Epithelial cell of esophagus (primary cell): ENCODE measurements around the gene DENND5B.

Experiments used
- DNase-seq: peaks from one replicate; pipeline ENCODE4 v3.0.0; 2010; ENCODE audit warnings: low read depth
- H3K4me3 ChIP-seq: 2 replicates; pipeline ENCODE4 v1.5.1; 2011; ENCODE audit warnings: mild to moderate bottlenecking, low read length, control low read depth
- CTCF ChIP-seq: IDR thresholded peaks from 2 replicates; pipeline ENCODE4 v1.5.1; 2011; ENCODE audit warnings: low read depth, mild to moderate bottlenecking, low read length, control low read depth, inconsistent platforms; ENCODE audit not compliant: insufficient read depth; ENCODE audit errors: missing control alignments

The DENND5B gene

GRCh38 chr12:31527083-31527482, 63.9 kb downstream of the DENND5B start:
- no peak for DNase-seq

DNA sequence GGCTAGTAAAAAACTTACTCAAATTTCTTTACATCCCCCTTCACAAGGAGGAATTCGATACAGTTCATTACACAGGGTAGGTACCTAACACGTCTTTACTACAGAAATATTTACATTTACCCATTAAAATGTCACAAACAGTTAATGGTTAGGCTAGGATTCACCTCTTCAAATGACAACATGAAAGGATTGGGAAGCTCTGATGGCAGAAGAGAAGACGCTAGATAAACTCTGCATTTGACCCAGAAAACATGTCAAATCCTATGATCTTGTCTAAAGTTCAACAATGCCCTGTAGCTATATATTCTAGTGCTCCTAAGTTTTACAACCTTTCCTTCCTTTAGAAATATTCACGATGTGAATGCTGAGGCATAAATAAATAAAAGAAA, 64.8 kb downstream of the DENND5B start:
- H3K4me3 ChIP-seq, result no peak overlapping the region
- TF ChIP-seq CTCF, result no peak
- DNase-seq, result no peak

More at GRCh38 chr12:31527083-31527482, 63.9 kb downstream of the DENND5B start:
- H3K4me3 ChIP-seq, result no peak overlapping the region
- TF ChIP-seq CTCF, result no peak

- TF ChIP-seq CTCF, result no peak
- no peak for DNase-seq
- H3K4me3 ChIP-seq, result no peak overlapping the region
Measured at GRCh38 chr12:31525496-31526157, 65.3 kb downstream of the DENND5B start.

DNA sequence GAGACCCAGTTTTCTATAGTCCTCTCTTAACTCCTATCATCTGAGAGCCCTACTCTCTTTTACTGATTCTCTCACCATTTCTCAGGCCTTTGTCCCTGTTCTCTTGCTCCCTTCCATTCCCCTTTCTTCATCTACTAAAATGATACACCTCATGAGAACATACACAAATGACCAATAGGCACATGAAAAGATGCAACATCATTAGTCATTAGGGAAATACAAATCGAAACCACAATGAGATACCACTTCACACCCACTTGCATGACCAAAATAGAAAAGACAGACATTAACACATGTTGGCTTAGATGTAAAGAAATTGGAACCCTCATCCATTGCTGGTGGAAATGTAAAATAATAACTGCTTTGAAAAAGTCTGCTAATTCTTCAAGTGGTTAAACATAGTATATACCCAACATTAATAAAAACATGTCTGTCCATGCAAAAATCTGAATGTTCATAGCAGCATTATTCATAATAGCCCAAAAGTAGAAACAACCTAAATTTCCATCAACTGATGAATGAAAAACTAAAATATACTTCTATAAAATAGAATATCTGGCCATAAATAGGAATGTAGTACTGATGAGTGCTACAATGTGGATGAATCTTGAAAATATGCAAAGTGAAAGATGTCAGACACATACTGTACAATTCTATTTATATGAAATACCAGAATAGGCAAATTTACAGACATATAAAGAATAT, 66.0 kb downstream of the DENND5B start:
- no peak overlapping the region for H3K4me3 ChIP-seq
- peak; percentile 90 for DNase-seq
- TF ChIP-seq CTCF, result no peak

DNA sequence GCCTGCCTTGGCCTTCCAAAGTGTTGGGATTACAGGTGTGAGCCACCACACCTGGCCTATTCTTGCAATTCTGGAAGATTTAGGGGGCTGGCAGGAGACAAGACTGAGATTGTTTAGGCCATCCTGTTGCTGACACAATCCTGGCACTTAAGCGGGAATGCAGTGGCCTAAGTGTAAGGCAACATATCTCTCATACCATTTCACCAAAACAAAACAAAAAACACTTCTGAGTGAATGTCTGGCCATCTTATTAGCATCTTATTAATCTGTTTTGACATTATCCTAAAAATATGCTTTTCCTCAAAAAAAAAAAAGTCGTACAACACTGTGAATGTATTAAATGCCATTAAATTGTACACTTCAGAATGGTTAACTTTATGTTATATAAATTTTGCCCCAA, 67.6 kb downstream of the DENND5B start:
- no peak for TF ChIP-seq CTCF
- H3K4me3 ChIP-seq, result no peak overlapping the region
- DNase-seq, result no peak

DNA sequence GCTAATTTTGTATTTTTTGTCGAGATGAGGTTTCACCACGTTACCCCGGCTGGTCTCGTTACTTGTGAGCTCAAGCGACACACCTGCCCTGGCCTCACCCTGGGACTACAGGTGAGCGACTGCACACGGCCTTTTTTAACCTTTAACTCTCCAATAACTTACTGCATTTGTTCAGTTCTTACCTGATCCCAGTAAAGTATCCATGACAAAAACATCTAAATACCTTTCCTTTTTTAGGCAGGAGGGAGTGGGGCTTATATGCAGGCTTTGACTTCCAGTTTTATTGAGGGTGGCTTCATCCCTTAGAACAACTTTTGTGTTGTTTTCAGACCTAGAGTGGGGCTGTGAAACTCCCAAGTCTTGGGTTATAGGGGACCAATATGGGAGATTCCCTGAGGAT, 68.3 kb downstream of the DENND5B start:
- no peak overlapping the region for H3K4me3 ChIP-seq
- TF ChIP-seq CTCF, result no peak
- DNase-seq, result no peak

- TF ChIP-seq CTCF, result no peak
- H3K4me3 ChIP-seq, result no peak overlapping the region
- DNase-seq, result no peak
Measured at GRCh38 chr12:31521964-31522363, 69.0 kb downstream of the DENND5B start.
